ENCODE data around the gene SLC39A9. TPM values are rescaled to one million over a fixed set of nuclear protein-coding genes. Genes with fewer than 3 reads are reported as not detected.

The SLC39A9 gene
- total RNA-seq, 1 experiment from 2014 or later, result 44.1 TPM

DNA sequence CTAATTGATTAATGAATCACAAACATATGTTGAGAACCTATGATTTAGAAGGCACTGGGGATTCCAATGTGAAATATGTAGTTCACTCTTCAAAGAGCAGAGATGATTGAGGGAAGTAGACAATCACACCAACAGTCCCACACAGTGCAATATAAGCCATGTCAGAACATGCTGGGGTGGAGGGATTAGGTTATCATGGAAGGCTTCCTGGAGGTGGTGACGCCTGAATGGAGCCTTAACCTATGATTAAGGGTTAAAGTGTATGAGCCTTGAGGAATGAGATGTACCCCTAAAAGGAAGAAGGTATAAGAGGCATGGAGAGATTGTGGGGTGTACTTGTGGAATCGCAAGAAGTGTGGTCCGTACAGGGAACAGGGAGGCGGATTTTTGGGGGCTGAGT is 31.7 kb upstream of the SLC39A9 start:
- TF ChIP-seq, protein P1, sequence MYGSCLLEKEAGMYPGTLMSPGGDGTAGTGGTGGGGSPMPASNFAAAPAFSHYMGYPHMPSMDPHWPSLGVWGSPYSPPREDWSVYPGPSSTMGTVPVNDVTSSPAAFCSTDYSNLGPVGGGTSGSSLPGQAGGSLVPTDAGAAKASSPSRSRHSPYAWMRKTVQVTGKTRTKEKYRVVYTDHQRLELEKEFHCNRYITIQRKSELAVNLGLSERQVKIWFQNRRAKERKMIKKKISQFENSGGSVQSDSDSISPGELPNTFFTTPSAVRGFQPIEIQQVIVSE (CRISPR knock-in tag; IDR thresholded peaks at IDR 0.05; ENCODE audit: borderline replicate concordance), result no peak
- TF ChIP-seq HMGA2 (CRISPR knock-in tag; IDR thresholded peaks at IDR 0.05) (no peak), ZNF396 (CRISPR knock-in tag; IDR thresholded peaks at IDR 0.05; ENCODE audit: borderline replicate concordance) (no peak), NR3C1 (CRISPR knock-in tag; conservative IDR thresholded peaks at IDR 0.05; ENCODE audit: low read depth) (no peak), FOXK1 (CRISPR knock-in tag; IDR thresholded peaks at IDR 0.05) (no peak), GRHL2 (CRISPR knock-in tag; IDR thresholded peaks at IDR 0.05; ENCODE audit: insufficient replicate concordance, severe bottlenecking) (no peak), MYBL2 (CRISPR knock-in tag; IDR thresholded peaks at IDR 0.05) (no peak), NR2C2 (CRISPR knock-in tag; IDR thresholded peaks at IDR 0.05) (no peak)
- TF ChIP-seq, protein P2, sequence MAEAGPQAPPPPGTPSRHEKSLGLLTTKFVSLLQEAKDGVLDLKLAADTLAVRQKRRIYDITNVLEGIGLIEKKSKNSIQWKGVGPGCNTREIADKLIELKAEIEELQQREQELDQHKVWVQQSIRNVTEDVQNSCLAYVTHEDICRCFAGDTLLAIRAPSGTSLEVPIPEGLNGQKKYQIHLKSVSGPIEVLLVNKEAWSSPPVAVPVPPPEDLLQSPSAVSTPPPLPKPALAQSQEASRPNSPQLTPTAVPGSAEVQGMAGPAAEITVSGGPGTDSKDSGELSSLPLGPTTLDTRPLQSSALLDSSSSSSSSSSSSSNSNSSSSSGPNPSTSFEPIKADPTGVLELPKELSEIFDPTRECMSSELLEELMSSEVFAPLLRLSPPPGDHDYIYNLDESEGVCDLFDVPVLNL (CRISPR knock-in tag; IDR thresholded peaks at IDR 0.05; ENCODE audit: borderline replicate concordance, low read depth), result no peak
- TF ChIP-seq, protein P3, sequence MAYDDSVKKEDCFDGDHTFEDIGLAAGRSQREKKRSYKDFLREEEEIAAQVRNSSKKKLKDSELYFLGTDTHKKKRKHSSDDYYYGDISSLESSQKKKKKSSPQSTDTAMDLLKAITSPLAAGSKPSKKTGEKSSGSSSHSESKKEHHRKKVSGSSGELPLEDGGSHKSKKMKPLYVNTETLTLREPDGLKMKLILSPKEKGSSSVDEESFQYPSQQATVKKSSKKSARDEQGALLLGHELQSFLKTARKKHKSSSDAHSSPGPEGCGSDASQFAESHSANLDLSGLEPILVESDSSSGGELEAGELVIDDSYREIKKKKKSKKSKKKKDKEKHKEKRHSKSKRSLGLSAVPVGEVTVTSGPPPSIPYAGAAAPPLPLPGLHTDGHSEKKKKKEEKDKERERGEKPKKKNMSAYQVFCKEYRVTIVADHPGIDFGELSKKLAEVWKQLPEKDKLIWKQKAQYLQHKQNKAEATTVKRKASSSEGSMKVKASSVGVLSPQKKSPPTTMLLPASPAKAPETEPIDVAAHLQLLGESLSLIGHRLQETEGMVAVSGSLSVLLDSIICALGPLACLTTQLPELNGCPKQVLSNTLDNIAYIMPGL (CRISPR knock-in tag; IDR thresholded peaks at IDR 0.05), result no peak
- TF ChIP-seq, protein P4, sequence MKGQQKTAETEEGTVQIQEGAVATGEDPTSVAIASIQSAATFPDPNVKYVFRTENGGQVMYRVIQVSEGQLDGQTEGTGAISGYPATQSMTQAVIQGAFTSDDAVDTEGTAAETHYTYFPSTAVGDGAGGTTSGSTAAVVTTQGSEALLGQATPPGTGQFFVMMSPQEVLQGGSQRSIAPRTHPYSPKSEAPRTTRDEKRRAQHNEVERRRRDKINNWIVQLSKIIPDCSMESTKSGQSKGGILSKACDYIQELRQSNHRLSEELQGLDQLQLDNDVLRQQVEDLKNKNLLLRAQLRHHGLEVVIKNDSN (CRISPR knock-in tag; IDR thresholded peaks at IDR 0.05), result no peak
- TF ChIP-seq, protein P5, sequence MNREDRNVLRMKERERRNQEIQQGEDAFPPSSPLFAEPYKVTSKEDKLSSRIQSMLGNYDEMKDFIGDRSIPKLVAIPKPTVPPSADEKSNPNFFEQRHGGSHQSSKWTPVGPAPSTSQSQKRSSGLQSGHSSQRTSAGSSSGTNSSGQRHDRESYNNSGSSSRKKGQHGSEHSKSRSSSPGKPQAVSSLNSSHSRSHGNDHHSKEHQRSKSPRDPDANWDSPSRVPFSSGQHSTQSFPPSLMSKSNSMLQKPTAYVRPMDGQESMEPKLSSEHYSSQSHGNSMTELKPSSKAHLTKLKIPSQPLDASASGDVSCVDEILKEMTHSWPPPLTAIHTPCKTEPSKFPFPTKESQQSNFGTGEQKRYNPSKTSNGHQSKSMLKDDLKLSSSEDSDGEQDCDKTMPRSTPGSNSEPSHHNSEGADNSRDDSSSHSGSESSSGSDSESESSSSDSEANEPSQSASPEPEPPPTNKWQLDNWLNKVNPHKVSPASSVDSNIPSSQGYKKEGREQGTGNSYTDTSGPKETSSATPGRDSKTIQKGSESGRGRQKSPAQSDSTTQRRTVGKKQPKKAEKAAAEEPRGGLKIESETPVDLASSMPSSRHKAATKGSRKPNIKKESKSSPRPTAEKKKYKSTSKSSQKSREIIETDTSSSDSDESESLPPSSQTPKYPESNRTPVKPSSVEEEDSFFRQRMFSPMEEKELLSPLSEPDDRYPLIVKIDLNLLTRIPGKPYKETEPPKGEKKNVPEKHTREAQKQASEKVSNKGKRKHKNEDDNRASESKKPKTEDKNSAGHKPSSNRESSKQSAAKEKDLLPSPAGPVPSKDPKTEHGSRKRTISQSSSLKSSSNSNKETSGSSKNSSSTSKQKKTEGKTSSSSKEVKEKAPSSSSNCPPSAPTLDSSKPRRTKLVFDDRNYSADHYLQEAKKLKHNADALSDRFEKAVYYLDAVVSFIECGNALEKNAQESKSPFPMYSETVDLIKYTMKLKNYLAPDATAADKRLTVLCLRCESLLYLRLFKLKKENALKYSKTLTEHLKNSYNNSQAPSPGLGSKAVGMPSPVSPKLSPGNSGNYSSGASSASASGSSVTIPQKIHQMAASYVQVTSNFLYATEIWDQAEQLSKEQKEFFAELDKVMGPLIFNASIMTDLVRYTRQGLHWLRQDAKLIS (CRISPR knock-in tag; IDR thresholded peaks at IDR 0.05; ENCODE audit: borderline replicate concordance), result no peak
- DNase-seq (ENCODE audit: low spot score) (no peak), ATAC-seq (no peak)
- ChIA-PET POLR2A (no interaction called here), CTCF (interaction anchor here (0.6 to 6.6 kb wide), 3 partner anchors 10 to 105 kb away, joined by 3 to 60 read pairs (median 6); no protein-coding TSS in a partner anchor)
- Mint-ChIP-seq H3K27ac (no peak overlapping the region), H3K36me3 (no peaks in the 10 kb centered on the region), H3K4me1 (no peaks in the 10 kb centered on the region), H3K27me3 (ENCODE audit: low read depth) (no peaks in the 10 kb centered on the region), H3K4me3 (no peak overlapping the region), H3K9me3 (no peaks in the 10 kb centered on the region)

DNA sequence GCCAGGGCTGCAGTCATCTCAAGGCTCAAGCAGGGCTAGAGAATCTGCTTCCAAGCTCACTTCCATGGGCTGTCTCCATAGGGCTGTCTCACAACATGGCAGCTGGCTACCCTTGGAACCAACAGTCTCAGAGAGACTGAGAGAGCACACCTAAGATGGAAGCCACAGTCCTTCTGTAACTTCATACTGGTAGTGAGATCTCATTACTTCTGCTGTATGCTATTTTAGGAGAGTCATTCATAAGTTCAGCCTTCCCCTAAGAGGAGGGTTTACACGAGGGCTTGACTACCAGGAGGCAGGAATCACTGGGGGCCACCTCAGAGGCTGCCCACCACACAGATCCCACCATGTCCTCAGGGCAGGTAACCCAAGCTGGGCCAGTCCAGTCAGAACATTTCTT is 30.1 kb upstream of the SLC39A9 start:
- CTCF ChIA-PET, result interaction anchor here (1.2 to 2.0 kb wide), 3 partner anchors 22 to 261 kb away, joined by 3 to 8 read pairs (median 6); no protein-coding TSS in a partner anchor
- Mint-ChIP-seq H3K27me3 (ENCODE audit: low read depth) (no peaks in the 10 kb centered on the region), H3K36me3 (peaks cover 4% of the 10 kb centered on the region), H3K27ac (no peak overlapping the region), H3K4me3 (no peak overlapping the region), H3K4me1 (no peaks in the 10 kb centered on the region), H3K9me3 (no peaks in the 10 kb centered on the region)
- DNase-seq (ENCODE audit: low spot score) (no peak), ATAC-seq (no peak)
- POLR2A ChIA-PET, result no interaction called here
- TF ChIP-seq ATF1 (CRISPR knock-in tag; IDR thresholded peaks at IDR 0.05), result no peak
- TF ChIP-seq GTF2I (CRISPR knock-in tag; conservative IDR thresholded peaks at IDR 0.05), result no peak
- TF ChIP-seq, protein P6, sequence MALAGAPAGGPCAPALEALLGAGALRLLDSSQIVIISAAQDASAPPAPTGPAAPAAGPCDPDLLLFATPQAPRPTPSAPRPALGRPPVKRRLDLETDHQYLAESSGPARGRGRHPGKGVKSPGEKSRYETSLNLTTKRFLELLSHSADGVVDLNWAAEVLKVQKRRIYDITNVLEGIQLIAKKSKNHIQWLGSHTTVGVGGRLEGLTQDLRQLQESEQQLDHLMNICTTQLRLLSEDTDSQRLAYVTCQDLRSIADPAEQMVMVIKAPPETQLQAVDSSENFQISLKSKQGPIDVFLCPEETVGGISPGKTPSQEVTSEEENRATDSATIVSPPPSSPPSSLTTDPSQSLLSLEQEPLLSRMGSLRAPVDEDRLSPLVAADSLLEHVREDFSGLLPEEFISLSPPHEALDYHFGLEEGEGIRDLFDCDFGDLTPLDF (CRISPR knock-in tag; IDR thresholded peaks at IDR 0.05), result no peak
- TF ChIP-seq FOXP1 (CRISPR knock-in tag; IDR thresholded peaks at IDR 0.05; ENCODE audit: borderline replicate concordance), result no peak
- TF ChIP-seq, protein P7, sequence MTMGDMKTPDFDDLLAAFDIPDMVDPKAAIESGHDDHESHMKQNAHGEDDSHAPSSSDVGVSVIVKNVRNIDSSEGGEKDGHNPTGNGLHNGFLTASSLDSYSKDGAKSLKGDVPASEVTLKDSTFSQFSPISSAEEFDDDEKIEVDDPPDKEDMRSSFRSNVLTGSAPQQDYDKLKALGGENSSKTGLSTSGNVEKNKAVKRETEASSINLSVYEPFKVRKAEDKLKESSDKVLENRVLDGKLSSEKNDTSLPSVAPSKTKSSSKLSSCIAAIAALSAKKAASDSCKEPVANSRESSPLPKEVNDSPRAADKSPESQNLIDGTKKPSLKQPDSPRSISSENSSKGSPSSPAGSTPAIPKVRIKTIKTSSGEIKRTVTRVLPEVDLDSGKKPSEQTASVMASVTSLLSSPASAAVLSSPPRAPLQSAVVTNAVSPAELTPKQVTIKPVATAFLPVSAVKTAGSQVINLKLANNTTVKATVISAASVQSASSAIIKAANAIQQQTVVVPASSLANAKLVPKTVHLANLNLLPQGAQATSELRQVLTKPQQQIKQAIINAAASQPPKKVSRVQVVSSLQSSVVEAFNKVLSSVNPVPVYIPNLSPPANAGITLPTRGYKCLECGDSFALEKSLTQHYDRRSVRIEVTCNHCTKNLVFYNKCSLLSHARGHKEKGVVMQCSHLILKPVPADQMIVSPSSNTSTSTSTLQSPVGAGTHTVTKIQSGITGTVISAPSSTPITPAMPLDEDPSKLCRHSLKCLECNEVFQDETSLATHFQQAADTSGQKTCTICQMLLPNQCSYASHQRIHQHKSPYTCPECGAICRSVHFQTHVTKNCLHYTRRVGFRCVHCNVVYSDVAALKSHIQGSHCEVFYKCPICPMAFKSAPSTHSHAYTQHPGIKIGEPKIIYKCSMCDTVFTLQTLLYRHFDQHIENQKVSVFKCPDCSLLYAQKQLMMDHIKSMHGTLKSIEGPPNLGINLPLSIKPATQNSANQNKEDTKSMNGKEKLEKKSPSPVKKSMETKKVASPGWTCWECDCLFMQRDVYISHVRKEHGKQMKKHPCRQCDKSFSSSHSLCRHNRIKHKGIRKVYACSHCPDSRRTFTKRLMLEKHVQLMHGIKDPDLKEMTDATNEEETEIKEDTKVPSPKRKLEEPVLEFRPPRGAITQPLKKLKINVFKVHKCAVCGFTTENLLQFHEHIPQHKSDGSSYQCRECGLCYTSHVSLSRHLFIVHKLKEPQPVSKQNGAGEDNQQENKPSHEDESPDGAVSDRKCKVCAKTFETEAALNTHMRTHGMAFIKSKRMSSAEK (CRISPR knock-in tag; IDR thresholded peaks at IDR 0.05; ENCODE audit: borderline replicate concordance), result no peak
- no peak for TF ChIP-seq NR1H2 (CRISPR knock-in tag; IDR thresholded peaks at IDR 0.05)
- TF ChIP-seq CREB1 (CRISPR knock-in tag; IDR thresholded peaks at IDR 0.05), result no peak
- TF ChIP-seq EMX1 (CRISPR knock-in tag; IDR thresholded peaks at IDR 0.05), result no peak
- TF ChIP-seq, protein P8, sequence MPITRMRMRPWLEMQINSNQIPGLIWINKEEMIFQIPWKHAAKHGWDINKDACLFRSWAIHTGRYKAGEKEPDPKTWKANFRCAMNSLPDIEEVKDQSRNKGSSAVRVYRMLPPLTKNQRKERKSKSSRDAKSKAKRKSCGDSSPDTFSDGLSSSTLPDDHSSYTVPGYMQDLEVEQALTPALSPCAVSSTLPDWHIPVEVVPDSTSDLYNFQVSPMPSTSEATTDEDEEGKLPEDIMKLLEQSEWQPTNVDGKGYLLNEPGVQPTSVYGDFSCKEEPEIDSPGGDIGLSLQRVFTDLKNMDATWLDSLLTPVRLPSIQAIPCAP (CRISPR knock-in tag; IDR thresholded peaks at IDR 0.05), result no peak
